IMR-90 (cell line): ENCODE data around the gene BCAS3. TPM values are rescaled to one million over a fixed set of nuclear protein-coding genes. Genes with fewer than 3 reads are reported as not detected.
"Not testable (repeated sequence)": the region's sequence is repeated elsewhere in the genome, so short reads cannot be mapped to it uniquely, and the experiment has no call there.

ENCODE experiments used
- ATAC-seq: fragments of 200-7000 bp; cut with Tn5 transposase; 2 replicates; pipeline ENCODE4 v1.9.1; 2020; ENCODE audit warnings: low read depth, mild to moderate bottlenecking, moderate library complexity
- BruUV-seq: library from RNA; stranded (reverse); fragments of 400-500 nt; replicated peaks from 2 replicates; lab custom pipeline; 2021; lab: Mats Ljungman, UMichigan
- CTCF ChIA-PET: fragments of 300-600 bp; formaldehyde crosslinking; extraction: SDS; loops from one replicate; lab custom pipeline; 2021; ENCODE audit warnings: antibody characterized with exemption; lab: Yijun Ruan, JAX
- POLR2A ChIA-PET: fragments of 300-600 bp; sonication (Branson Sonifier 250); formaldehyde crosslinking; loops from one replicate; lab custom pipeline; 2022; ENCODE audit warnings: antibody characterized with exemption; ENCODE audit not compliant: unreplicated experiment; lab: Charles Lee
- DNase-seq: peaks from one replicate; pipeline ENCODE4 v3.0.0; 2013
- H2AFZ ChIP-seq: replicated peaks from 2 replicates; pipeline ENCODE3; 2013; ENCODE audit warnings: low read length, mild to moderate bottlenecking; ENCODE audit not compliant: poor library complexity
- H2AK5ac ChIP-seq: 2 replicates; pipeline ENCODE4 v1.6.1; 2013; ENCODE audit warnings: low read depth, low read length, inconsistent platforms
- H2AK9ac ChIP-seq: replicated peaks from 2 replicates; pipeline ENCODE3; 2013; ENCODE audit warnings: mild to moderate bottlenecking, low read depth, low read length, moderate library complexity; ENCODE audit not compliant: poor library complexity
- H2BK120ac ChIP-seq: 2 replicates; pipeline ENCODE4 v1.6.1; 2013; ENCODE audit warnings: low read depth, low read length, inconsistent platforms
- H2BK15ac ChIP-seq: 3 replicates; pipeline ENCODE4 v1.6.1; 2013; ENCODE audit warnings: low read depth, low read length, inconsistent platforms
- H2BK20ac ChIP-seq: 2 replicates; pipeline ENCODE4 v1.6.1; 2013; ENCODE audit warnings: low read depth, mild to moderate bottlenecking, inconsistent platforms, low read length, moderate library complexity
- H2BK5ac ChIP-seq: 2 replicates; pipeline ENCODE4 v1.6.1; 2013; ENCODE audit warnings: mild to moderate bottlenecking, low read depth, low read length, inconsistent platforms; ENCODE audit not compliant: poor library complexity, severe bottlenecking
- H3K14ac ChIP-seq: replicated peaks from 2 replicates; pipeline ENCODE4 v1.6.1; 2013; ENCODE audit warnings: low read depth, low read length, inconsistent platforms
- H3K18ac ChIP-seq: 2 replicates; pipeline ENCODE4 v1.6.1; 2013; ENCODE audit warnings: low read depth, low read length, control low read depth
- H3K23ac ChIP-seq: 2 replicates; pipeline ENCODE4 v1.6.1; 2013; ENCODE audit warnings: low read depth, low read length, inconsistent platforms
- H3K27ac ChIP-seq: 2 replicates; pipeline ENCODE4 v1.5.1; 2013; ENCODE audit warnings: mild to moderate bottlenecking, control low read depth, low read length; ENCODE audit not compliant: insufficient read depth
- H3K27me3 ChIP-seq: 2 replicates; pipeline ENCODE4 v1.6.1; 2013; ENCODE audit warnings: low read length; ENCODE audit not compliant: control insufficient read depth, insufficient read depth
- H3K36me3 ChIP-seq: 2 replicates; pipeline ENCODE4 v1.6.1; 2013; ENCODE audit warnings: low read length, mixed read lengths; ENCODE audit not compliant: control insufficient read depth, insufficient read depth
- H3K4ac ChIP-seq: 2 replicates; pipeline ENCODE4 v1.6.1; 2013; ENCODE audit warnings: low read depth, low read length, inconsistent platforms
- H3K4me1 ChIP-seq: 2 replicates; pipeline ENCODE4 v1.6.1; 2013; ENCODE audit warnings: low read length, mixed read lengths; ENCODE audit not compliant: control insufficient read depth, insufficient read depth
- H3K4me2 ChIP-seq: 2 replicates; pipeline ENCODE4 v1.6.1; 2013; ENCODE audit warnings: low read depth, mild to moderate bottlenecking, control low read depth, low read length, moderate library complexity
- H3K4me3 ChIP-seq: 2 replicates; pipeline ENCODE4 v1.5.1; 2013; ENCODE audit warnings: low read depth, mild to moderate bottlenecking, control low read depth, low read length, moderate library complexity; ENCODE audit not compliant: insufficient read depth
- H3K56ac ChIP-seq: 2 replicates; pipeline ENCODE4 v1.6.1; 2013; ENCODE audit warnings: low read length, inconsistent platforms; ENCODE audit not compliant: insufficient read depth; ENCODE audit errors: extremely low read depth
- H3K79me1 ChIP-seq, 2 experiments: 2 replicates each; pipeline ENCODE4 v1.6.1; 2013; ENCODE audit warnings: low read length in 2 of 2, inconsistent platforms in 1 of 2, low read depth in 1 of 2
- H3K9ac ChIP-seq: 2 replicates; pipeline ENCODE4 v1.6.1; 2013; ENCODE audit warnings: low read depth, low read length, control low read depth
- H3K9me1 ChIP-seq: 2 replicates; pipeline ENCODE4 v1.6.1; 2013; ENCODE audit warnings: low read length, inconsistent platforms; ENCODE audit not compliant: insufficient read depth
- H3K9me3 ChIP-seq: 2 replicates; pipeline ENCODE4 v1.6.1; 2013; ENCODE audit warnings: low read length; ENCODE audit not compliant: control insufficient read depth, insufficient read depth
- H4K20me1 ChIP-seq: 2 replicates; pipeline ENCODE4 v1.6.1; 2013; ENCODE audit warnings: low read length, inconsistent platforms; ENCODE audit not compliant: insufficient read depth
- H4K5ac ChIP-seq: 2 replicates; pipeline ENCODE4 v1.6.1; 2013; ENCODE audit warnings: mild to moderate bottlenecking, low read depth, low read length, control low read depth
- H4K8ac ChIP-seq, 2 experiments: 2 replicates each; pipeline ENCODE4 v1.6.1; 2013; ENCODE audit warnings: low read depth in 2 of 2, low read length in 2 of 2, control low read depth in 1 of 2, inconsistent platforms in 1 of 2
- H4K91ac ChIP-seq: 2 replicates; pipeline ENCODE4 v1.6.1; 2013; ENCODE audit warnings: low read depth, low read length, inconsistent platforms; ENCODE audit not compliant: insufficient read depth
- CHD1 ChIP-seq: IDR thresholded peaks from 2 replicates; pipeline ENCODE4 v1.6.1; 2012; ENCODE audit warnings: low read depth, low read length, improper control_type of control experiment
- MAFK ChIP-seq: IDR thresholded peaks from 2 replicates; pipeline ENCODE4 v1.6.1; 2012; ENCODE audit warnings: low read depth, low read length, improper control_type of control experiment
- WGBS, 2 experiments: methylation state at CpG; one replicate each; pipeline versions ENCODE4 v1.1.5 to v1.1.7; 2013; ENCODE audit warnings: missing lambda C conversion rate in 2 of 2; ENCODE audit not compliant: insufficient read length in 1 of 2; ENCODE audit errors: extremely low coverage in 2 of 2; 5-methylcytosine and 5-hydroxymethylcytosine counted together
- dilution Hi-C: fragments of 300-500 bp; cut with HindIII; formaldehyde crosslinking; loops from one replicate; pipeline ENCODE4 v1.14.3; 2018; ENCODE audit warnings: low sequenced_read_pairs; ENCODE audit not compliant: unreplicated experiment
- in situ Hi-C: fragments of 300-500 bp; cut with MboI; formaldehyde crosslinking; loops from 3 replicates; pipeline ENCODE4 v1.14.3; 2019; ENCODE audit warnings: low sequenced_read_pairs, inconsistent platforms, mixed read lengths
- intact Hi-C: fragments of 100-400 bp; cut with micrococcal nuclease; formaldehyde crosslinking; loops from 2 replicates; pipeline ENCODE4 v1.10.0; 2022
- polyA plus RNA-seq, 3 experiments: library from polyadenylated mRNA; depleted of rRNA; stranded (reverse); fragments of >200 nt; gene quantifications; 2 replicates each; pipeline ENCODE4 v1.2.3, GENCODE V29; 2012; ENCODE audit warnings: low replicate concordance in 1 of 3
- total RNA-seq: library from RNA; depleted of rRNA; stranded (reverse); fragments of >200 nt; gene quantifications from 2 replicates; pipeline ENCODE4 v1.2.3, GENCODE V29; 2012

The BCAS3 gene
- total and polyA plus RNA-seq, 2 of the 4 experiments (the other 2 are of a cell fraction) = 6.3 to 27.1 TPM

DNA sequence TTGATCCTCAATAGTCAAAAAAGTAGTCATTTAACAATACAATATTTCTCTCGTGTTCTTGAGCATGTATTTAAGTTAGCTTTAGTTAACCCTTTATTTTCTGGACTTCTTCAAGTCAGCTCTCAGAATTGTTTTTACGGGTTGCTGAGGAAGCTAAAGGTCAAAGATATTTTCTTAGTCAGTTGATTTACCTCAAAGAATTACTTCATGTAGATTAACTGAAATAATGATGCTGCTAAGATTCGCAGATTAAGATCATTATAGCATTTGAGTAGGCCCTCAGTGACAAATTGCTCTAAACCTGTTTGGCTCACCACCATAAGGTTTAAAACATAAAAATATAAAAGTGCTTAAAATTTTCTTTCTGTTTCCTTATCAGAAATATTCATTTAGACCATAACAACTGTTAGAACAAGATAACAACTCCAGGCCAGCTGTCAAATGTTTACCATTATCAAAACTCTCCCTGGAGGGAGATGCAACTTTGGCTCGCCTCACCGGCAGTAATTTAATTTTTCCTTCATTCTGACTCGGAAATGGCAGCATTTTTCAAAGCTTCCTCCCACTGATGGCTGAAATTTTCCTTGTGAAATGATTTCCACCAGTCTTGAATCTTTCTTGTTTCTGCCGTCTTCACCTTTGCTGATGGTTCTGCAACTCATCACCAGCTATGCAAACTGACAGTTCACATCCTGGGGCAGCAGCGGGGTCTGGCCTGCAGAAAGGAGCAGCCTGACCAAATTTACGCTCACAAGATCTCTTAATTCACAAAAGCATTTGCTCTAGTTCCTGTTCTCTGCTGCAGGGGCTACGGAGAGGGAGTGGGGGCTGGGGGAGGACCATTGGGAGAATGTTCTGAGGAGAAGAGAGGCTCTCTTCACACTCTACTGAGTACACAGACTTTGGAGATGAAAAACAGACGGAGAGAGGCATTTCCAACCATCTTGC lies 467.2 kb downstream of the BCAS3 start:
- 61% methylated on average over 3 of the region's 11 CpGs; no CpG with 5 or more reads in 1 of the 2 experiments for WGBS, 2 experiments
- 0 out of 2 replicates have a peak overlapping the region, but pooled peaks have one; percentile 2 for H4K91ac ChIP-seq
- H4K5ac ChIP-seq = no peak overlapping the region; the same call in 1 of the 2 replicates
- H2BK120ac ChIP-seq = peak overlapping the region; percentile 36; the same call in 1 of the 2 replicates
- H3K4me2 ChIP-seq = no peak overlapping the region
- BruUV-seq = no TSS peak
- no peak overlapping the region for H2AFZ ChIP-seq
- DNase-seq (no peak), ATAC-seq (no peak)
- H4K8ac ChIP-seq = peak overlapping the region in 1 of 2 experiments; percentile 29; a peak in 2 of 4 replicates
- peak overlapping the region; percentile 34; the same call in 1 of the 2 replicates for H2BK20ac ChIP-seq
- no peaks in the 10 kb centered on the region for H3K27me3 ChIP-seq
- intact Hi-C loops = no loop called here
- peak overlapping the region; percentile 46; the same call in 1 of the 2 replicates for H3K14ac ChIP-seq
- TF ChIP-seq CHD1 = no peak
- TF ChIP-seq MAFK = no peak
- no peaks in the 10 kb centered on the region for H3K9me1 ChIP-seq
- H4K20me1 ChIP-seq = no peaks in the 10 kb centered on the region
- H3K18ac ChIP-seq = no peak overlapping the region
- H2AK5ac ChIP-seq = no peak overlapping the region
- ChIA-PET POLR2A (no interaction called here), CTCF (no interaction called here)
- no peak overlapping the region for H2BK5ac ChIP-seq
- in situ Hi-C loops = no loop called here
- H3K56ac ChIP-seq = no peak overlapping the region
- peaks cover 3% of the 10 kb centered on the region for H3K4me1 ChIP-seq
- H2BK15ac ChIP-seq = peak overlapping the region; percentile 4; the same call in 1 of the 3 replicates
- 0 out of 2 replicates have a peak overlapping the region, but pooled peaks have one; percentile 1 for H3K4ac ChIP-seq
- no peaks in the 10 kb centered on the region for H3K79me1 ChIP-seq
- no peaks in the 10 kb centered on the region for H3K36me3 ChIP-seq
- H3K23ac ChIP-seq = no peak overlapping the region
- dilution Hi-C loops = no loop called here
- no peak overlapping the region for H2AK9ac ChIP-seq
- no peak overlapping the region for H3K27ac ChIP-seq
- no peak overlapping the region for H3K4me3 ChIP-seq
- no peak overlapping the region for H3K9ac ChIP-seq
- no peaks in the 10 kb centered on the region for H3K9me3 ChIP-seq

DNA sequence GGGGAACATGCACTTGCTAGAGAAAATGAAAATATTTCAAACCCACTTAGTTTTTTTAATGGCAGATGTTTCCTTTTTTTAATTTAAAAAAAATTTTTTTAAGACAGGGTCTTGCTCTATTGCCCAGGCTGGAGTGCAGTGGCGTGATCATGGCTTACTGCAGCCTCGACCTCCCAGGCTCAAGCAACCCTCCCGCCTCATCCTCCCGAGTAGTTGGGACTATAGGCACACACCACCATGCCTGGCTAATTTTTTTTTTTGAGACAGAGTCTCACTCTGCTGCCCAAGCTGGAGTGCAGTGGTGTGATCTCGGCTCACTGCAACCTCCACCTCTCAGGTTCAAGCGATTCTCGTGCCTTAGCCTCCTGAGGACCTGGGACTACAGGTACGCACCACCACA lies 469.2 kb downstream of the BCAS3 start:
- H4K8ac ChIP-seq, H2BK5ac ChIP-seq, POLR2A ChIA-PET, H3K18ac ChIP-seq, in situ Hi-C loops, H4K5ac ChIP-seq, H3K4me1 ChIP-seq, dilution Hi-C loops, H3K4ac ChIP-seq, H3K56ac ChIP-seq, H3K27ac ChIP-seq, H3K4me3 ChIP-seq, DNase-seq, H3K9me1 ChIP-seq, H4K20me1 ChIP-seq, H2BK20ac ChIP-seq, ATAC-seq, H2AK5ac ChIP-seq, H3K9me3 ChIP-seq, H3K79me1 ChIP-seq, H2BK120ac ChIP-seq, H2BK15ac ChIP-seq, intact Hi-C loops, BruUV-seq, H3K4me2 ChIP-seq, H2AK9ac ChIP-seq, H3K27me3 ChIP-seq, H3K9ac ChIP-seq, CTCF ChIA-PET, H3K23ac ChIP-seq, H2AFZ ChIP-seq, H4K91ac ChIP-seq, H3K14ac ChIP-seq, H3K36me3 ChIP-seq: not testable (repeated sequence)
- 100% methylated on average over 4 of the region's 8 CpGs; no CpG with 5 or more reads in 1 of the 2 experiments for WGBS, 2 experiments
